HepG2 (cell line): Measurements from ENCODE around the gene CMTM3. TPM values are rescaled to one million over a fixed set of nuclear protein-coding genes. Genes with fewer than 3 reads are reported as not detected.

Source experiments
- ELF4 ChIP-seq: sonication (generic); formaldehyde crosslinking; IDR thresholded peaks from 2 replicates; pipeline ENCODE4 v1.5.0; 2020; ENCODE audit warnings: missing genetic modification reagents, mild to moderate bottlenecking, moderate library complexity, borderline replicate concordance
- HMGA1 ChIP-seq: sonication (generic); formaldehyde crosslinking; conservative IDR thresholded peaks from 2 replicates; pipeline ENCODE4 v1.4.0; 2020; ENCODE audit warnings: missing genetic modification reagents
- HNF1A ChIP-seq, 2 experiments: sonication (generic) in 1 of 2; formaldehyde crosslinking in 1 of 2; IDR thresholded peaks; 2 replicates each; pipeline versions ENCODE4 v1.4.0 to v1.6.1; 2016 to 2020; ENCODE audit warnings: borderline replicate concordance in 1 of 2, low read depth in 1 of 2, mild to moderate bottlenecking in 1 of 2, missing genetic modification reagents in 1 of 2
- HNRNPH1 ChIP-seq: fragments of 200-400 bp; formaldehyde crosslinking; optimal IDR thresholded peaks from 2 replicates; pipeline ENCODE3; 2017; ENCODE audit warnings: mild to moderate bottlenecking, low read depth, low read length
- MYC ChIP-seq: sonication (generic); formaldehyde crosslinking; IDR thresholded peaks from 2 replicates; pipeline ENCODE4 v1.9.0; 2021; ENCODE audit warnings: missing genetic modification reagents, borderline replicate concordance
- NCOA5 ChIP-seq: sonication (generic); formaldehyde crosslinking; IDR thresholded peaks from 2 replicates; pipeline ENCODE4 v1.4.0; 2020; ENCODE audit warnings: missing genetic modification reagents
- NR1H2 ChIP-seq: sonication (generic); formaldehyde crosslinking; IDR thresholded peaks from 2 replicates; pipeline ENCODE4 v1.8.1; 2022; ENCODE audit warnings: low read depth, missing genetic modification reagents, borderline replicate concordance
- RAD21 ChIP-seq: fragments of 450-650 bp; formaldehyde crosslinking; IDR thresholded peaks from 2 replicates; pipeline ENCODE4 v1.5.0; 2020; ENCODE audit warnings: mild to moderate bottlenecking
- SOX6 ChIP-seq, 2 experiments: fragments of 450-650 bp in 1 of 2; sonication (generic) in 1 of 2; formaldehyde crosslinking in 1 of 2; IDR thresholded peaks; 2 replicates each; pipeline versions ENCODE4 v1.4.0 to v1.6.1; 2017 to 2020; ENCODE audit warnings: antibody characterized with exemption in 1 of 2, mild to moderate bottlenecking in 1 of 2, missing genetic modification reagents in 1 of 2
- TRAFD1 ChIP-seq: sonication (generic); formaldehyde crosslinking; IDR thresholded peaks from 2 replicates; pipeline ENCODE4 v1.5.1; 2020; ENCODE audit warnings: missing genetic modification reagents, mild to moderate bottlenecking, borderline replicate concordance
- ZBTB38 ChIP-seq: sonication (generic); formaldehyde crosslinking; IDR thresholded peaks from 2 replicates; pipeline ENCODE4 v1.5.1; 2020; ENCODE audit warnings: mild to moderate bottlenecking, missing genetic modification reagents
- ZNF556 ChIP-seq: sonication (generic); formaldehyde crosslinking; IDR thresholded peaks from 2 replicates; pipeline ENCODE4 v1.4.0; 2020; ENCODE audit warnings: mild to moderate bottlenecking, missing genetic modification reagents, borderline replicate concordance
- ZNF605 ChIP-seq: sonication (generic); formaldehyde crosslinking; IDR thresholded peaks from 2 replicates; pipeline ENCODE4 v1.8.0; 2022; ENCODE audit warnings: mild to moderate bottlenecking, missing genetic modification reagents
- ZNF776 ChIP-seq: sonication (generic); formaldehyde crosslinking; IDR thresholded peaks from 2 replicates; pipeline ENCODE4 v1.4.0; 2020; ENCODE audit warnings: mild to moderate bottlenecking, missing genetic modification reagents
- polyA plus RNA-seq, 8 experiments: library from polyadenylated mRNA; depleted of rRNA in 3 of 8; stranded (reverse) in 7 of 8; unstranded in 1 of 8; fragments of >200 nt; fragmentation: Illumina TruSeq in 4 of 8; extraction: Trizol in 4 of 8; gene quantifications; 2 replicates each; pipeline versions ENCODE4 v1.2.1 to v1.2.3, GENCODE V29; 2011 to 2016; ENCODE audit warnings: low read depth in 4 of 8, missing spikeins in 1 of 8, mixed read lengths in 1 of 8; ENCODE audit not compliant: insufficient read depth in 1 of 8
- total RNA-seq, 5 experiments: library from RNA; depleted of rRNA; stranded (reverse); fragments of >200 nt; fragmentation: Illumina TruSeq; extraction: Trizol; gene quantifications; 2 replicates each; pipeline ENCODE4 v1.2.3, GENCODE V29; 2016; ENCODE audit warnings: low read depth in 1 of 5
- TF ChIP-seq, protein P1 (sequence below): sonication (generic); formaldehyde crosslinking; IDR thresholded peaks from 2 replicates; pipeline ENCODE4 v1.5.0; 2020; ENCODE audit warnings: missing genetic modification reagents
- TF ChIP-seq, protein P2 (sequence below): sonication (generic); formaldehyde crosslinking; conservative IDR thresholded peaks from 2 replicates; pipeline ENCODE4 v1.4.0; 2020; ENCODE audit warnings: missing genetic modification reagents
- TF ChIP-seq, protein P3 (sequence below): sonication (generic); formaldehyde crosslinking; IDR thresholded peaks from 2 replicates; pipeline ENCODE4 v1.5.0; 2020; ENCODE audit warnings: mild to moderate bottlenecking, missing genetic modification reagents

Gene CMTM3
- total and polyA plus RNA-seq, 2 of the 13 experiments (the other 11 are each of a cell fraction or from before 2014, with no cell fraction given): 29.2 to 48.7 TPM

- TF ChIP-seq, protein P1, sequence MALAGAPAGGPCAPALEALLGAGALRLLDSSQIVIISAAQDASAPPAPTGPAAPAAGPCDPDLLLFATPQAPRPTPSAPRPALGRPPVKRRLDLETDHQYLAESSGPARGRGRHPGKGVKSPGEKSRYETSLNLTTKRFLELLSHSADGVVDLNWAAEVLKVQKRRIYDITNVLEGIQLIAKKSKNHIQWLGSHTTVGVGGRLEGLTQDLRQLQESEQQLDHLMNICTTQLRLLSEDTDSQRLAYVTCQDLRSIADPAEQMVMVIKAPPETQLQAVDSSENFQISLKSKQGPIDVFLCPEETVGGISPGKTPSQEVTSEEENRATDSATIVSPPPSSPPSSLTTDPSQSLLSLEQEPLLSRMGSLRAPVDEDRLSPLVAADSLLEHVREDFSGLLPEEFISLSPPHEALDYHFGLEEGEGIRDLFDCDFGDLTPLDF (CRISPR knock-in tag): no peak
- TF ChIP-seq SOX6 (IDR thresholded peaks at IDR 0.05): no peak
- 0 out of 2 replicates have a peak, but pooled peaks have one; percentile 5 for TF ChIP-seq SOX6 (CRISPR knock-in tag; IDR thresholded peaks at IDR 0.05)
- TF ChIP-seq NR1H2 (CRISPR knock-in tag): no peak
- no peak for TF ChIP-seq HNF1A (IDR thresholded peaks at IDR 0.05; ENCODE audit: low read depth)
- 0 out of 2 replicates have a peak, but pooled peaks have one; percentile 24 for TF ChIP-seq HNF1A (CRISPR knock-in tag; IDR thresholded peaks at IDR 0.05; ENCODE audit: borderline replicate concordance)
- no peak for TF ChIP-seq ELF4 (CRISPR knock-in tag)
- TF ChIP-seq, protein P2, sequence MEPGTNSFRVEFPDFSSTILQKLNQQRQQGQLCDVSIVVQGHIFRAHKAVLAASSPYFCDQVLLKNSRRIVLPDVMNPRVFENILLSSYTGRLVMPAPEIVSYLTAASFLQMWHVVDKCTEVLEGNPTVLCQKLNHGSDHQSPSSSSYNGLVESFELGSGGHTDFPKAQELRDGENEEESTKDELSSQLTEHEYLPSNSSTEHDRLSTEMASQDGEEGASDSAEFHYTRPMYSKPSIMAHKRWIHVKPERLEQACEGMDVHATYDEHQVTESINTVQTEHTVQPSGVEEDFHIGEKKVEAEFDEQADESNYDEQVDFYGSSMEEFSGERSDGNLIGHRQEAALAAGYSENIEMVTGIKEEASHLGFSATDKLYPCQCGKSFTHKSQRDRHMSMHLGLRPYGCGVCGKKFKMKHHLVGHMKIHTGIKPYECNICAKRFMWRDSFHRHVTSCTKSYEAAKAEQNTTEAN: no peak
- TF ChIP-seq ZNF556 (CRISPR knock-in tag): no peak
- TF ChIP-seq MYC (CRISPR knock-in tag): peak; percentile 10; the same call in 1 of the 2 replicates
- no peak for TF ChIP-seq NCOA5 (CRISPR knock-in tag)
- TF ChIP-seq TRAFD1: no peak
- TF ChIP-seq, protein P3, sequence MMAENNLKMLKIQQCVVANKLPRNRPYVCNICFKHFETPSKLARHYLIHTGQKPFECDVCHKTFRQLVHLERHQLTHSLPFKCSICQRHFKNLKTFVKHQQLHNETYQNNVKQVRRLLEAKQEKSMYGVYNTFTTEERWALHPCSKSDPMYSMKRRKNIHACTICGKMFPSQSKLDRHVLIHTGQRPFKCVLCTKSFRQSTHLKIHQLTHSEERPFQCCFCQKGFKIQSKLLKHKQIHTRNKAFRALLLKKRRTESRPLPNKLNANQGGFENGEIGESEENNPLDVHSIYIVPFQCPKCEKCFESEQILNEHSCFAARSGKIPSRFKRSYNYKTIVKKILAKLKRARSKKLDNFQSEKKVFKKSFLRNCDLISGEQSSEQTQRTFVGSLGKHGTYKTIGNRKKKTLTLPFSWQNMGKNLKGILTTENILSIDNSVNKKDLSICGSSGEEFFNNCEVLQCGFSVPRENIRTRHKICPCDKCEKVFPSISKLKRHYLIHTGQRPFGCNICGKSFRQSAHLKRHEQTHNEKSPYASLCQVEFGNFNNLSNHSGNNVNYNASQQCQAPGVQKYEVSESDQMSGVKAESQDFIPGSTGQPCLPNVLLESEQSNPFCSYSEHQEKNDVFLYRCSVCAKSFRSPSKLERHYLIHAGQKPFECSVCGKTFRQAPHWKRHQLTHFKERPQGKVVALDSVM: no peak
- no peak; the same call in 1 of the 2 replicates for TF ChIP-seq ZNF776 (CRISPR knock-in tag)
- no peak for TF ChIP-seq HNRNPH1
- peak; percentile 72 for TF ChIP-seq RAD21 (CRISPR knock-in tag)
- no peak for TF ChIP-seq ZBTB38 (CRISPR knock-in tag)
- no peak for TF ChIP-seq HMGA1 (CRISPR knock-in tag)
- no peak for TF ChIP-seq ZNF605 (CRISPR knock-in tag)
Measured at GRCh38 chr16:66604376-66605176, at the start of gene CMTM3 (continued).
